HG02642 (cell line): ENCODE data around the gene BEST2.
A peak's percentile ranks its signal among the peaks of the same experiment; 100 is the strongest.

Experiments
- ATAC-seq: cut with Tn5 transposase; IDR thresholded peaks from one replicate; pipeline ENCODE4 v1.9.1; 2021; ENCODE audit warnings: mild to moderate bottlenecking; ENCODE audit not compliant: unreplicated experiment, poor library complexity

BEST2 gene

DNA sequence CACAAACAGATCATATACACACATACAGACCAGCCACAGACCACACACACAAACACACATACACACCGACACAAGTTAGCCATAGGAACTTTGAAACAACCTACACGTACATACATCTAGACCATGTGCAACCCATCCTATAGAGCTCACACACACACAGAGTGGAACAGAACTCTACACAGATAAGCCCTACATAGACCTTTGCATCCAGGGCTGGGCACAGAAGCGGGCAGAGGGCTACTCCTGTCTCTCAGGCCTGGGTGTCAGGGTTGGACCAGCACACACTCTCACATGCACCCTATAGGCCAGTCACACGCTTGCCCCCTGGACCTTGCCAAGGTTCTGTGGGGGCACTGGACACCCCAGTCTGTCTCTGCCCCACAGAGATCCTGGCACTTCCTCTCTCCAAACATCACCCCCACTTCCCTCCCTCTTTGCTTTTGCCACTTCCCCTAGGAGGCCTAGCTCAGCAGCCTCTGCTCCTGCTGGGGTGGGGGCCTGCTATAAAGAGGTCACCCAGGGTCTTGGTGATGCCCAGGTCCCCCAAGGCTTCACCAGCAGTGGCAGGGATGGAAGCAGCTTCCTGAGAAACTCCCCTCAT is 33.9 kb downstream of the BEST2 start:
- no peak for ATAC-seq

DNA sequence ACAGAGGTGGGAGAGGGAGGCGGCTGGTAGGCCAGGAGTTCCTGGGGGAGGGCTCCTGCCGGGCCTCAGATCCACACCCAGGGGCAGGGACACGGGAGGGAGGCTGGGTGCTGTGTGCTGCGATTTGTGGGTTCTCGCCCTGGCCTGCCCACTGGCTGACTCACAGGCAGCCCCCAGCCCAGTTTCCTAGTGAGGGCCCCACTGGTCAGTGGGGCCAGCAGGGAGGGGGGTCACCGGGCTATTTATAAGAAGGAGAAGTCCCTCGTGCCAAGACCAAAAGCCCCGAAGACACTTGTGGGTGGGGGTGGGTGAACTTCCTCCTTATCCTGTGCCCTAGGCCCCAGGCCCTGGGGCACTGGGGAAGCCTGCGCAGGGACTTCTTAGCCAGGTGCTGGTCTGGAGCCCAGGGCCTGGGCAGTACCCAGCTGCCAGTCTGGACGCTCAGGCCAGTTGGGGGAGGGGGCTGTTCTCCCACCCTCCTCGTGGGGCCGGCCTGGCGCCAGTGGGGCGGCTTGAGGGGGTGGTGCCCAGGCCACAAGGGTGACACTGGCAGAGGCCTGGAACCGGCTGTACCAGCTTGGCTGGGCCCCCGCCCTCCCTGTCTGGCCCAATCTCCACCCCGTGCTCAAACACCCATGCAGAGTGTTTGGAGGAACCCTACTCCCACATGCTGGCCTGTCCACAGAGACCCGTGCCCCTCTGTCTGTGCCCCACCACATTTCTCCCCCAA is 34.7 kb downstream of the BEST2 start:
- ATAC-seq: no peak

DNA sequence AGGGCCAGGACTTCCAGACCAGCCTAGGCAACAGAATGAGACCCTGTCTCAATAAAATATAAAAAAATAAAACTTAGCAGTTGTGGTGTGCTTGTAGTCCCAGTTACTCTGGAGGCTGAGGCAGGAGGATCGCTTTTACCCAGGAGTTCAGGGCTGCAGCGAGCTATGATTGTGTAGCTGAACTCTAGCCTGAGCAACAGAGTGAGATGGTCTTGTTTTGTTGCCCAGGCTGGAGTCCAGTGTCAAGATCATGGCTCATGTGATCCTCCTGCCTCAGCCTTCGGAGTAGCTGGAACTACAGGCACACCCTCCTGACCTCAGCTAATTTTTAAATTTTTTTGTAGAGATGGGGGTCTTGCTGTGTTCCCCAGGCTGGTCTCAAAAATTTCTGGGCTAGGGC is 35.4 kb downstream of the BEST2 start:
- no peak for ATAC-seq

GRCh38 chr19:12787458-12787857 is 35.9 kb downstream of the BEST2 start:
- ATAC-seq: no peak

DNA sequence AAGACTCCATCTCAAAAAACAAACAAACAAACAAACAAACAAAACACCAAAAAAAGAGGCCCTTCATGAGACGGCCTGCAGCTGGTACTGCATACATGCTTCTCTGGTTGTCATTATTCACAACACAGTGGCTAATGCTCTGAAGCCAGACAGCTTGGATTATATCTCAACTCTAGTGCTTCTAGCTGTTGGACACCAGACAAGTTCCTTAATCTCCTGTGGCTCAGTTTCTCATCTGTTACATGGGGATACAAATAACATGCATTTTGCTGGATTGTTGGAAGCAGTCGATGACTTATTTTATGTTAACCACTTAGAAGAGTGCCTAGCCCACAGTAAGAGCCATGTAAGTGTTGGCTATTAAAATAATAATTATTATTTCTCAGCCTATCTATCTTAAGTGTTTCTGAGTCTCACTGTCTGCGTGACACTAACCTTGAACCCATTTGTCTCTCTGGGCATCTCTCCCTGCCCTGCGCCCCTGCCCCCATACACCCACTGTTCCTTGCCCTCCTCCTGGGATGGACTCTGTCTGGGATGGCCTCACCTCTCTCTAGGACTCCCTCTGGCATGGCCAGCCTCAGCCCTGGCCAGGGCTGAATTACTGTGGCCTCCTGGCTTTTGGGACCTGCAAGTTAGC is 36.6 kb downstream of the BEST2 start:
- no peak for ATAC-seq

DNA sequence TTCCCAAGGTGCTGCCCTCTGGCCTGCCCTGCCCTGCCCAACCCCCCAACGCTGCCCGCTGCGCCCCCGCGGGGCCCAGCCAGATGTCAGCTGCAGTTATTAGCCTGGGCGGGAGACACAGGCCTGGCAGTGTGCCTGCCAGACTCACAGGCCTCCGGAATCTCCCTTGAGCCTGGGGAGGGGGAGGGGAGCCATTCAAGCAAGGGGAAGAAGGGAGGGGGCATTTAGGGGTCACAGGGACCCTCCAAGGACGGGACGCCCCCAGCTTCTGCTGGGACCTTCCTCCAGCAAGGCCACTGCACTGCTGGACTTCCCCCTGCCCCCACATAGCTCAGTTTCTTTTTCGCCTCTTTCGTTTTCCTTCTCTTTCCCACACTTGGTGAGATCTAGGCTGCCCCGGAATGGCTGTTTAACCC is 37.1 kb downstream of the BEST2 start:
- no peak for ATAC-seq

GRCh38 chr19:12789098-12789903 is 37.7 kb downstream of the BEST2 start:
- ATAC-seq: no peak

DNA sequence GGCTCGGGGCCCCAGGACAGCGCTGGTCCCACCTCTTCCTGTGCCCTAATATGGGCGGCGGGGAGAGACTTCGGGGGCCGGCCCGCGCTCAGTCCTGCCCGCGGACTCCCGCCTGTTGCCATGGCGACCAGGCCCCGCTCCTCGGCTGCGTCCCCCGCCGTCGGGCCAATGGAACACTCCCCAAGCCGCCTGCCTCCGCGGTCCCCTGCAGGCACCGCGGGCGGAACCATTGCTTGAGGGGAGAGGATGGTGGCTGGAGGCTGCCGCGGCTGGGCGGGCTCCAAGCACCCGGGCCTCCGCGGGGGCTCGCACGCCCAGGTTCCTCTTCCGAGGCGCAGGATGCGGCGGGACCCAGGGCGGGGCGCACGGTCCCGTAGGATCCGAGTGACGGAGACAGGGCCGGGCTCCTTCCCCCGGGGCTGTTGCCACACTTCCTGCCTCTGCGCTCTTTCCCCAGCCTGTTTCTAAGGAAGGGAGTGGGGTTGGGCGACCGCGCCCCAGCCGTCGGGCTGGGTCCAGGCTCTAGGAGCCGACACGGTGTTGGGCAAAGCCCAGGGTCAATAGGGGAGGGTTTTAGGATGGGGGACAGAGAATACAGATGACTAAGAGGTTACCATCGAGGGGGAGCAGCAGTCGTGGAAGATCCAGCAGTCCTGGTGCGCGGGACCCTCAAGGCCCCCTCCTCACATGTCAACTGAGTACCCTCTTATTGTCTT is 38.5 kb downstream of the BEST2 start:
- ATAC-seq: peak; percentile 44

DNA sequence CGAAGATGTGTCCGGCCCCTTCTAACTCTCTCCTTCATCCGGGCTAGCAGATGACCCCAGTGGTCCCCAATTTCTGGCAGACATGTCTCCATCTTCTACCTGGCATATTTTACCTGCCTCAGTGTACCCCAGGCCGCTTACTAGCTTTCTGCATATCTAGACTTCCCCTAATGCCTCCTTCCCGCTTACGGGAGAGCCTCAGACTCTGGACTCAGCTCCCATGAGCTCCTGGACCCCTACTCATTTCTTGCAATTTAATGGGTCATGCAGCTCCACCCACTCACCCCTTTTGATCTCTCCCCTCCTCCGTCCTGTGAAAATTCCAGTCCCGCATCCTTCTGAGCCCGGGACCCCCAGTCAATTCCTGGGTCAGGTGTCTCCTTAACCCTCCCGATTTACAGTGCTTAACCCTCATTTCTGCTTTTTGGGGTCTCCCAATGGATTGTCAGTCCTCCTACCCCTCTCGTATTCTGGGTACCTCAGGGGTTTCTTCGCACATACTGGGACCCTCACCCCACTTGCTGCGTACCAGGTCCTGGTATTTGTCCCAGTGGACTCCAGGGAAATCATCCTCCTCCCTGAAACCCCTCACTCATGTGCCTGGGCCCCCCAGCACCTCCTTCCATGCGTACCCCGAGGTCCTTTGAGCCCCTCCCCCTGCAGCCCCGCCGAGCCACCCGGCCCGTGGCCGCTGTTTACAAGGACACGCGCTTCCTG is 39.2 kb downstream of the BEST2 start:
- ATAC-seq: no peak

- ATAC-seq: peak; percentile 36
Observed at GRCh38 chr19:12791345-12792050, 39.9 kb downstream of the BEST2 start, which contains the start of gene JUNB. TSS of gene JUNB (plus strand) at chr19:12791486. CDS start at chr19:12791772, 286 bp downstream.

GRCh38 chr19:12792051-12792852 is 40.7 kb downstream of the BEST2 start:
- ATAC-seq: no peak

- ATAC-seq: no peak
Observed at GRCh38 chr19:12792853-12793289, 41.3 kb downstream of the BEST2 start.

- ATAC-seq: peak; percentile 40
Observed at GRCh38 chr19:12793290-12794195, 42.0 kb downstream of the BEST2 start.

DNA sequence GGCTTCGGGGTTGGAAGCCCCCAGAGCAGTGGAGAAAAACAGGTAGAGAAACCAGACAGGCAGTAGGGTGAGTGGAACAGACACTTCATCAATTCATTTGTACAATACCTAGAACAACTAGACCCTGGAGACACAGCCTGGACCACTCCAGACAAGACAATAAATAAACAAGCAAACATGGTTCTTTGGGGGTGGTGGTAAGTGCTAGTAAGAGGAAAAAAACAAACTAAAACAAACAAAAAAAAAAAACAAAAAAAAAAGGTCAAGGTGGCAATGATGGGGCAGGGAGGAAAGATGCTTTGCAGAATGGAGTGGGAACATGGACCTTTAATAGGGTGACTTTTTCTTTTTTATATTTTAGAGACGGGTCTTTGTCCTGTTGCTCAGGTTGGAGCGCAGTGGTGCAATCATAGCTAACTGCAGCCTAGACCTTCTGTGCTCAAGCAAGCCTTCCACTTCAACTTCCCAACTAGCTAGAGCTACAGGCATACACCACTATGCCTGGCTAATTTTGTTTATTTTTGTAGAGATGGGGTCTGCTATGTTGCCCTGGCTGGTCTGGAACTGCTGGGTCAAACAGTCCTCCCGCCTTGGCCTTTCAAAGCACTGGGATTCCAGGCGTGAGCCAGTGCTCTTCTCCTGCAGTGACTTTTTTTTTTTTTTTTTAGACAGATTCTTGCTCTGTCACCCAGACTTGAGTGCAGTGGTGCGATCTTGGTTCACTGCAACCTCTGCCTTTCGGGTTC is 42.8 kb downstream of the BEST2 start:
- ATAC-seq: no peak

DNA sequence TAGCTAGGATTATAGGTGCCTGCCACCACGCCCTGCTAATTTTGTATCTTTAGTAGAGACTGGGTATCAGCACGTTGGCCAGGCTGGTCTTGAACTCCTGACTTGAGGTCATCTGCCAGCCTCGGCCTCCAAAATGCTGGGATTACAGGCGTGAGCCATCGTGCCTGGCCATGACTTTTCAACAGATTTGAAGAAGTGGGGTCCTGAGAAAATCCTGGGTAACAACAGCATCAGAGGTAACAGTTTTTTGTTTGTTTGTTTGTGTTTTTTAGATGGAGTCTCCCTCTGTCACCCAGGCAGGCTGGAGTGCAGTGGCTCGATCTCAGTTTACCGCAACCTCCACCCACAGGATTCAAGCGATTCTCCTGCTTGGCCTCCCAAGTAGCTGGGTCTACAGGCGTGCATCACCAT is 43.4 kb downstream of the BEST2 start:
- ATAC-seq: no peak
